Measurements from ENCODE around the gene INPPL1. TPM values are rescaled to one million over a fixed set of nuclear protein-coding genes. Genes with fewer than 3 reads are reported as not detected.

The INPPL1 gene
- total RNA-seq, 2 experiments from 2014 or later = 103 to 195 TPM

DNA sequence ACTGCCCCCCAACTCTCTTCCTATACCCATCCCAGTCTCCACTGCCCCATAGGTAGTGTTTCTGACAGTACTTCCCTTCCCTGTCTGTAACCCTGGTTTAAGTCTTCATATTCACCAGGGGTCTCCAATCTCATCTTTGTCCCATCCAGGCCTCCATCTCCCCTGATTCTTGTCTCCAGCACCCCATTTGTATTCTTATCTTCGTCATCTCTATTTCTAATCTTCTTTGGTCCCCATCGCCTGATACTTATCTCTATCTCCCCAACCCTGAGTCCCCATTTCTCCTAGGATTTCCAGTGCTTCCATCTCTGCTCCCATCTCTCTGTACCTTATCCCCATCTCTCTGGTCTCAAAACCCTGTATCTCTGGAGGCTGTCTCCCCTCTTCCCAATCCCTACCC, 17.6 kb downstream of the INPPL1 start:
- H3K4me3 ChIP-seq (ENCODE audit: low read depth, low read length, poor library complexity, severe bottlenecking) = no peak overlapping the region
- CTCF ChIA-PET (ENCODE audit: unreplicated experiment) = no interaction called here
- H3K36me3 ChIP-seq (ENCODE audit: insufficient read depth, low read length) = peaks cover 16% of the 10 kb centered on the region
- POLR2A ChIA-PET = no interaction called here
- intact Hi-C loops (cut with micrococcal nuclease; ENCODE audit: unreplicated experiment) = no loop called here
- no peak overlapping the region for H3K27ac ChIP-seq (ENCODE audit: low read depth, low read length, poor library complexity, severe bottlenecking)
- H3K9me3 ChIP-seq (ENCODE audit: low read length) = no peaks in the 10 kb centered on the region
- H3K9me2 ChIP-seq (ENCODE audit: insufficient read depth, low read length) = no peaks in the 10 kb centered on the region
- no peaks in the 10 kb centered on the region for H3K79me2 ChIP-seq (ENCODE audit: insufficient read depth, low read depth, low read length)
- H3K4me1 ChIP-seq (ENCODE audit: insufficient read depth, low read length, poor library complexity, severe bottlenecking) = no peaks in the 10 kb centered on the region
- TF ChIP-seq CTCF (conservative IDR thresholded peaks at IDR 0.05; ENCODE audit: low read length) (no peak), EZH2phosphoT487 (IDR thresholded peaks at IDR 0.05; ENCODE audit: borderline replicate concordance, low read depth, low read length) (no peak)
- H2AFZ ChIP-seq (ENCODE audit: low read length) = no peak overlapping the region
- no peaks in the 10 kb centered on the region for H4K20me1 ChIP-seq (ENCODE audit: insufficient read depth, low read length)
- no TSS peak for BruUV-seq (replicated peaks)
- H3K4me2 ChIP-seq (ENCODE audit: low read length) = no peak overlapping the region
- no peak for DNase-seq (ENCODE audit: low spot score)

GRCh38 chr11:72243173-72244059, 18.8 kb downstream of the INPPL1 start:
- H3K4me3 ChIP-seq (ENCODE audit: low read depth, low read length, poor library complexity, severe bottlenecking) = no peak overlapping the region
- ChIA-PET POLR2A (interaction anchor here (0.6 kb wide), 1 partner anchor 1545 kb away, joined by 4 read pairs; no protein-coding TSS in a partner anchor), CTCF (ENCODE audit: unreplicated experiment) (no interaction called here)
- TF ChIP-seq EZH2phosphoT487 (IDR thresholded peaks at IDR 0.05; ENCODE audit: borderline replicate concordance, low read depth, low read length) (no peak), CTCF (conservative IDR thresholded peaks at IDR 0.05; ENCODE audit: low read length) (no peak)
- H3K9me3 ChIP-seq (ENCODE audit: low read length) = no peaks in the 10 kb centered on the region
- no TSS peak for BruUV-seq (replicated peaks)
- no peaks in the 10 kb centered on the region for H3K9me2 ChIP-seq (ENCODE audit: insufficient read depth, low read length)
- H3K4me1 ChIP-seq (ENCODE audit: insufficient read depth, low read length, poor library complexity, severe bottlenecking) = no peaks in the 10 kb centered on the region
- no peaks in the 10 kb centered on the region for H3K79me2 ChIP-seq (ENCODE audit: insufficient read depth, low read depth, low read length)
- intact Hi-C loops (cut with micrococcal nuclease; ENCODE audit: unreplicated experiment) = no loop called here
- no peak overlapping the region for H2AFZ ChIP-seq (ENCODE audit: low read length)
- H3K4me2 ChIP-seq (ENCODE audit: low read length) = no peak overlapping the region
- H4K20me1 ChIP-seq (ENCODE audit: insufficient read depth, low read length) = no peaks in the 10 kb centered on the region
- no peak for DNase-seq (ENCODE audit: low spot score)
- H3K36me3 ChIP-seq (ENCODE audit: insufficient read depth, low read length) = peaks cover 4% of the 10 kb centered on the region; the same call in 1 of the 2 replicates
- no peak overlapping the region for H3K27ac ChIP-seq (ENCODE audit: low read depth, low read length, poor library complexity, severe bottlenecking)

- Histone ChIP-seq H3K9me3 (ENCODE audit: low read length) (no peaks in the 10 kb centered on the region), H3K4me3 (ENCODE audit: low read depth, low read length, poor library complexity, severe bottlenecking) (no peak within 1 kb of the TSS), H3K4me1 (ENCODE audit: insufficient read depth, low read length, poor library complexity, severe bottlenecking) (no peaks in the 10 kb centered on the region), H3K9me2 (ENCODE audit: insufficient read depth, low read length) (no peaks in the 10 kb centered on the region), H3K27ac (ENCODE audit: low read depth, low read length, poor library complexity, severe bottlenecking) (no peak within 1 kb of the TSS), H2AFZ (ENCODE audit: low read length) (no peak within 1 kb of the TSS), H3K4me2 (ENCODE audit: low read length) (no peak within 1 kb of the TSS), H3K36me3 (ENCODE audit: insufficient read depth, low read length) (no peaks in the 10 kb centered on the region), H4K20me1 (ENCODE audit: insufficient read depth, low read length) (no peaks in the 10 kb centered on the region), H3K79me2 (ENCODE audit: insufficient read depth, low read depth, low read length) (no peaks in the 10 kb centered on the region)
- ChIA-PET POLR2A (no interaction called here), CTCF (ENCODE audit: unreplicated experiment) (no interaction called here)
- no TSS peak for BruUV-seq (replicated peaks)
- intact Hi-C loops (cut with micrococcal nuclease; ENCODE audit: unreplicated experiment) = no loop called here
- no peak for DNase-seq (ENCODE audit: low spot score)
- TF ChIP-seq CTCF (conservative IDR thresholded peaks at IDR 0.05; ENCODE audit: low read length) = no peak
Observed at GRCh38 chr11:72244060-72244360, 19.4 kb downstream of the INPPL1 start, which contains the start of gene PHOX2A. TSS of gene PHOX2A (minus strand) at chr11:72244176. CDS start at chr11:72244004, 172 bp downstream.
